Activated CD4-positive, alpha-beta T cell treated with anti-CD3 and anti-CD28 coated beads, Interleukin-10, Interleukin-2, amounts not matched to agents 100 ng/mL and 50 ng/mL, durations not matched to agents 16 hours and 8 hours (primary cell): Measurements from ENCODE around the gene FCHSD2.
"Not testable (repeated sequence)": the region's sequence is repeated elsewhere in the genome, so short reads cannot be mapped to it uniquely, and the experiment has no call there.

Source experiments
- DNase-seq: peaks from one replicate; pipeline ENCODE4 v3.0.0-alpha.2; 2020

The FCHSD2 gene

GRCh38 chr11:72912253-72912652, 229.9 kb downstream of the FCHSD2 start:
- no peak for DNase-seq

- DNase-seq: not testable (repeated sequence)
Observed at GRCh38 chr11:72909558-72910388, 232.3 kb downstream of the FCHSD2 start.

- no peak for DNase-seq
Observed at GRCh38 chr11:72908032-72908676, 234.0 kb downstream of the FCHSD2 start.

- no peak for DNase-seq
Observed at GRCh38 chr11:72904016-72904415, 238.1 kb downstream of the FCHSD2 start.

GRCh38 chr11:72901374-72901773, 240.7 kb downstream of the FCHSD2 start:
- DNase-seq: no peak

- DNase-seq: no peak
Observed at GRCh38 chr11:72900013-72900412, 242.1 kb downstream of the FCHSD2 start.

GRCh38 chr11:72899238-72899637, 242.9 kb downstream of the FCHSD2 start:
- no peak for DNase-seq

GRCh38 chr11:72897506-72897905, 244.6 kb downstream of the FCHSD2 start:
- no peak for DNase-seq

- DNase-seq: no peak
Observed at GRCh38 chr11:72896431-72896830, 245.7 kb downstream of the FCHSD2 start.

GRCh38 chr11:72890881-72891280, 251.2 kb downstream of the FCHSD2 start:
- no peak for DNase-seq

- no peak for DNase-seq
Observed at GRCh38 chr11:72886619-72887018, 255.5 kb downstream of the FCHSD2 start.

GRCh38 chr11:72885749-72886609, 256.1 kb downstream of the FCHSD2 start:
- no peak for DNase-seq

- no peak for DNase-seq
Observed at GRCh38 chr11:72876147-72876546, 266.0 kb downstream of the FCHSD2 start.

GRCh38 chr11:72875736-72876135, 266.4 kb downstream of the FCHSD2 start:
- no peak for DNase-seq

GRCh38 chr11:72872012-72872411, 270.1 kb downstream of the FCHSD2 start:
- no peak for DNase-seq

GRCh38 chr11:72871119-72871518, 271.0 kb downstream of the FCHSD2 start:
- DNase-seq: no peak

- no peak for DNase-seq
Observed at GRCh38 chr11:72869831-72870230, 272.3 kb downstream of the FCHSD2 start.

- no peak for DNase-seq
Observed at GRCh38 chr11:72867970-72868369, 274.1 kb downstream of the FCHSD2 start.

GRCh38 chr11:72864702-72865655, 277.1 kb downstream of the FCHSD2 start:
- no peak for DNase-seq

GRCh38 chr11:72863916-72864315, 278.2 kb downstream of the FCHSD2 start:
- DNase-seq: no peak

- DNase-seq: no peak
Observed at GRCh38 chr11:72863091-72863490, 279.0 kb downstream of the FCHSD2 start.

- DNase-seq: no peak
Observed at GRCh38 chr11:72860592-72860991, 281.5 kb downstream of the FCHSD2 start.
